AG04449 (cell line): ENCODE data around the gene TEKTIP1.
A peak's percentile ranks its signal among the peaks of the same experiment; 100 is the strongest.

ENCODE experiments used
- CTCF ChIA-PET: fragments of 350-600 bp; formaldehyde crosslinking; extraction: SDS; loops from one replicate; lab custom pipeline; 2021; ENCODE audit warnings: antibody characterized with exemption; lab: Yijun Ruan, JAX
- POLR2A ChIA-PET: fragments of 400-600, 350-600 bp; formaldehyde crosslinking; extraction: SDS; loops from one replicate; lab custom pipeline; 2020; ENCODE audit warnings: antibody characterized with exemption, inconsistent platforms; lab: Yijun Ruan, JAX
- DNase-seq: peaks from one replicate; pipeline ENCODE4 v3.0.0-alpha.2; 2010; ENCODE audit warnings: low read depth, low spot score
- H3K4me3 ChIP-seq: 2 replicates; pipeline ENCODE4 v1.5.1; 2011; ENCODE audit warnings: low read depth, mild to moderate bottlenecking, control low read depth, low read length
- TF ChIP-seq, protein P1 (sequence below): IDR thresholded peaks from one replicate; pipeline ENCODE4 v1.5.1; 2011; ENCODE audit warnings: mild to moderate bottlenecking, moderate library complexity, low read length, control low read depth, inconsistent platforms; ENCODE audit not compliant: insufficient read depth; ENCODE audit errors: missing control alignments

The TEKTIP1 gene

GRCh38 chr19:3500429-3501101 is 38.4 kb upstream of the TEKTIP1 start, which contains the start of gene DOHH:
TSS of gene DOHH (minus strand) at chr19:3500674. CDS start at chr19:3496814, 3,860 bp downstream.
- DNase-seq: peak; percentile 78
- ChIA-PET CTCF (interaction anchor here (1.2 to 2.7 kb wide), 4 partner anchors 14 to 195 kb away, joined by 5 to 11 read pairs (median 8); no protein-coding TSS in a partner anchor), POLR2A (interaction anchor here (0.5 to 0.6 kb wide), 4 partner anchors 15 to 441 kb away, joined by 3 to 4 read pairs (median 3); no protein-coding TSS in a partner anchor)
- TF ChIP-seq, protein P1, sequence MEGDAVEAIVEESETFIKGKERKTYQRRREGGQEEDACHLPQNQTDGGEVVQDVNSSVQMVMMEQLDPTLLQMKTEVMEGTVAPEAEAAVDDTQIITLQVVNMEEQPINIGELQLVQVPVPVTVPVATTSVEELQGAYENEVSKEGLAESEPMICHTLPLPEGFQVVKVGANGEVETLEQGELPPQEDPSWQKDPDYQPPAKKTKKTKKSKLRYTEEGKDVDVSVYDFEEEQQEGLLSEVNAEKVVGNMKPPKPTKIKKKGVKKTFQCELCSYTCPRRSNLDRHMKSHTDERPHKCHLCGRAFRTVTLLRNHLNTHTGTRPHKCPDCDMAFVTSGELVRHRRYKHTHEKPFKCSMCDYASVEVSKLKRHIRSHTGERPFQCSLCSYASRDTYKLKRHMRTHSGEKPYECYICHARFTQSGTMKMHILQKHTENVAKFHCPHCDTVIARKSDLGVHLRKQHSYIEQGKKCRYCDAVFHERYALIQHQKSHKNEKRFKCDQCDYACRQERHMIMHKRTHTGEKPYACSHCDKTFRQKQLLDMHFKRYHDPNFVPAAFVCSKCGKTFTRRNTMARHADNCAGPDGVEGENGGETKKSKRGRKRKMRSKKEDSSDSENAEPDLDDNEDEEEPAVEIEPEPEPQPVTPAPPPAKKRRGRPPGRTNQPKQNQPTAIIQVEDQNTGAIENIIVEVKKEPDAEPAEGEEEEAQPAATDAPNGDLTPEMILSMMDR: no peak
- peak within 1 kb of the TSS; percentile 90 for H3K4me3 ChIP-seq

DNA sequence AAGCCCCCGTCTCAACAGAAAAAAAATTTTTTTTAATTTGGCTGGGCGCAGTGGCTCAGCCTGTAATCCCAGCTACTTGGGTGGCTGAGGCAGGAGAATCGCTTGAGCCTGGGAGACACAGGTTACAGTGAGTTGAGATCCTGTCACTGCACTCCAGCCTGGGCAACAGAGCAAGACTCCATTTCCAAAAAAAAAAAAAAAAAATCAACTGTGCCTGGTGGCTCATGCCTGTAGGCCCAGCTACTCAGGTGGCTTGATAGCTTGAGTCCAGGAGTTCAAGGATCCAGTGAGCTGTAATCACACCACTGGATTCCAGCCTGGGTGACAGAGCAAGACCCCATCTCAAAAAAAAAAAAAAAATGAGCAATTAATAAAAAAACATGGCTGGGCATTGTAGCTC is 37.2 kb upstream of the TEKTIP1 start:
- no peak for DNase-seq
- ChIA-PET CTCF (interaction anchor here (1.1 to 1.7 kb wide), 3 partner anchors 12 to 197 kb away, joined by 3 to 6 read pairs (median 4); no protein-coding TSS in a partner anchor), POLR2A (no interaction called here)
- no peak overlapping the region for H3K4me3 ChIP-seq
- TF ChIP-seq, protein P1: no peak

DNA sequence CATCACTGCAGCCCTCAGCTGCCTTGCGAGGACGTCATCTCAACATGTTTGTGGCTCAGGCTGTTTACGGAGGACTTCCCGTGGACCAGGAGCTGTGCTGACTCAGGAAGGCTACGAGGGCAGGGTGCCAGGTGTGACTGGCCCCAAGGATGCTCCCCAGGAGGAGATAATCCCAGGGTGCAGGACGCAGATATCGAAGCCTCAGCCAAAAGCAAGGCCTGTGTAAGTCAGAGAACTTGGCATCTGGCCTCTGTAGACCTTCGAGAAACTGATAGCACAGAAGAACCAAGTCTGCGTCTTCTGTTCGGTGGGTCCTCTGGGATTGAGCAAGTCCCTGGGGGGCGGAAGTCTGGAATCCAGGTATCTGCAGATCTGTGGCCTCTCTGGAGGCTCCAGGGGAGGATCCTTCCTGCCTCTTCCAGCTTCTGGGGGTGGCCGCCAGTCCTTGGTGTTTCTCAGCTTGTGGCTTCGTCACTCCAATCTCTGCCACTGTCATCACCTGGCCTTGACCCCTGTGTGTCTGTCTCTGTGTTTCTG is 35.9 kb upstream of the TEKTIP1 start:
- DNase-seq: no peak
- H3K4me3 ChIP-seq: no peak overlapping the region
- ChIA-PET POLR2A (no interaction called here), CTCF (interaction anchor here (1.3 to 3.4 kb wide), 5 partner anchors 10 to 279 kb away, joined by 3 to 9 read pairs (median 4); no protein-coding TSS in a partner anchor)
- TF ChIP-seq, protein P1: no peak

DNA sequence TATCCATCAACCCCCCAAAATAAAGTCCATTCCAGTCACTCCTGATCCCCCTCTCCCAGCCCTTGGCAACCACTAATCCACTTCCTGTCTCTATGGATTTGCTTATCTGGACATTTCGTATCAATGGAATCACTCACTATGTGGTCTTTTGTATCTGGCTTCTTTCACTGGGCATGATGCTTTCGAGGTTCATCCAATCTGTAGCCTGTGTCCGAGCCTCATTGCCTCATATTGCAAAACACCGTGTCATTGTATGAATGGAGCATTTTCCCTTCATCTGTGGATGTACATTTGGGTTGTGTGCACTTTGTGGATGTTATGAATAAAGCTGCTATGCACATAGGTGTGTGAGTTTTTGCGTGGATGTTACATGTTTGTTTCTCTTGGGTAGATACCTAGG is 34.2 kb upstream of the TEKTIP1 start:
- no peak for DNase-seq
- H3K4me3 ChIP-seq: no peak overlapping the region
- TF ChIP-seq, protein P1: no peak
- ChIA-PET POLR2A (no interaction called here), CTCF (interaction anchor here (2.2 to 3.4 kb wide), 2 partner anchors 19 to 32 kb away, joined by 4 to 9 read pairs; no protein-coding TSS in a partner anchor)

DNA sequence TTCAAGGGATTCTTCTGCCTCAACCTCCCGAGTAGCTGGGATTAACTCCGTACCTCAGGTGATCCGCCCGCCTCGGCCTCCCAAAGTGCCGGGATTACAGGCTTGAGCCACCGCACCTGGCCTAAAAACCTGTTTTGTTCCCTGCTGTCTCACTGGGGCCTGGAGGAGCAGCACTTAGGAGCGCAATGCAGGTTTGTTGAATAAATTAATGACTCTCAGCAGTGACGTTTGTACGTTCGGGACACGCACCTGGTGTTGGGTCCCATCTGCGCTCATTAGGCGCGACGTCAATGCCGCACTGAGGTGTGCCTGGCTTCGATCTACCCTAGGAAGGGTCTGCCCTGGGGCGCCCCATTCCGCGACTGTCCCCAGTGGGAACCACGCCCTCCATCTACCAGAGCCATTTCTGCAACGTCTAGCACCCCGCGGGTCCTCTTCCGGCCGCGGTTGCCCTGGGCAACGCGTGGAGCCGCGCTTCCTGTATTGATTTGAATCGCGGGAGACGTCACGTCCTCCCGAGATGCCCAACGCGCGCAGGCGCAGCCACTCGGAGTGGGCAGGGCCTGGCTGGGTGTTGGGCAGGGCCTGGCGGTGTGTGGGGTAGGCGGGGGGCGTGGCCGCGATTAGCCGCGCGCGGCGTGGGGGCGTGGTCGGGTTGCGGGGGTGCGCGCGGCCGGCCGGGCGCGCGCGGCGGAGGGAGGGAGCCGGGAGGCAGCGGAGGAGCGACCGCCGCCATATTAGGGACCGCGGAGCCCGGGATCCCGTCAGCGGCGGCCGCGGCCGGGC is 33.2 kb upstream of the TEKTIP1 start, which contains the start of gene FZR1:
Gene FZR1 (plus strand): TSS at position 714 of the 786 bp plus-strand sequence. CDS start 16,679 bp downstream, outside the sequence.
- DNase-seq: peak; percentile 82
- POLR2A ChIA-PET: no interaction called here
- CTCF ChIA-PET: interaction anchor here (0.9 to 3.4 kb wide), 2 partner anchors 33 to 76 kb away, joined by 3 to 9 read pairs; no protein-coding TSS in a partner anchor
- TF ChIP-seq, protein P1: no peak
- H3K4me3 ChIP-seq: peak within 1 kb of the TSS; percentile 91
